H1 (cell line): ENCODE measurements around the gene SLC6A8. TPM values are rescaled to one million over a fixed set of nuclear protein-coding genes. Genes with fewer than 3 reads are reported as not detected.

Experiments
- CTCF ChIA-PET: fragments of 300-600 bp; sonication (Branson Sonifier 250); formaldehyde crosslinking; loops from one replicate; lab custom pipeline; 2021; ENCODE audit not compliant: partially characterized antibody; lab: Charles Lee
- POLR2A ChIA-PET: fragments of 300-600 bp; sonication (Branson Sonifier 250); formaldehyde crosslinking; loops from one replicate; lab custom pipeline; 2021; ENCODE audit warnings: inconsistent platforms; ENCODE audit not compliant: partially characterized antibody; lab: Charles Lee
- DNase-seq, 2 experiments: peaks; one replicate each; pipeline versions ENCODE4 v3.0.0 to v3.0.0-alpha.2; 2010 to 2022; ENCODE audit warnings: low spot score in 2 of 2, low read depth in 1 of 2, mixed read lengths in 1 of 2
- FAIRE-seq: peaks from 2 replicates; lab custom pipeline; 2011; peaks lifted over from hg19 to GRCh38; lab: Jason Lieb, UNC
- H2AFZ ChIP-seq: 2 replicates; pipeline ENCODE4 v1.8.1; 2012; ENCODE audit warnings: low read length, inconsistent platforms
- H2AK5ac ChIP-seq: 2 replicates; pipeline ENCODE4 v1.6.1; 2013; ENCODE audit warnings: low read depth, low read length
- H2BK120ac ChIP-seq: replicated peaks from 2 replicates; pipeline ENCODE3; 2013; ENCODE audit warnings: low read depth, low read length, inconsistent platforms
- H2BK12ac ChIP-seq: 2 replicates; pipeline ENCODE4 v1.6.1; 2013; ENCODE audit warnings: low read depth, low read length
- H2BK15ac ChIP-seq: 2 replicates; pipeline ENCODE4 v1.6.1; 2013; ENCODE audit warnings: low read length
- H2BK20ac ChIP-seq: 2 replicates; pipeline ENCODE4 v1.6.1; 2013; ENCODE audit warnings: low read length
- H2BK5ac ChIP-seq: 2 replicates; pipeline ENCODE4 v1.6.1; 2013; ENCODE audit warnings: low read depth, low read length
- H3K14ac ChIP-seq: 2 replicates; pipeline ENCODE4 v1.6.1; 2013; ENCODE audit warnings: inconsistent platforms; ENCODE audit not compliant: insufficient read length
- H3K18ac ChIP-seq: 2 replicates; pipeline ENCODE4 v1.6.1; 2013; ENCODE audit warnings: low read length; ENCODE audit errors: extremely low read depth
- H3K23ac ChIP-seq: 2 replicates; pipeline ENCODE4 v1.6.1; 2013; ENCODE audit warnings: inconsistent platforms; ENCODE audit not compliant: insufficient read length
- H3K23me2 ChIP-seq: 2 replicates; pipeline ENCODE4 v1.6.1; 2013; ENCODE audit warnings: low read depth, low read length
- H3K27ac ChIP-seq: 2 replicates; pipeline ENCODE4 v1.6.1; 2011; ENCODE audit warnings: low read depth, low read length, inconsistent platforms
- H3K27me3 ChIP-seq, 4 experiments: replicated peaks in 1 of 4; 1 replicate in 1 of 4; 2 replicates in 3 of 4; pipeline versions ENCODE4 v1.6.1 to v1.8.1; 2011 to 2013; ENCODE audit warnings: low read length in 3 of 4, mild to moderate bottlenecking in 3 of 4, inconsistent platforms in 2 of 4, mixed read lengths in 2 of 4, moderate library complexity in 1 of 4; ENCODE audit not compliant: control insufficient read depth in 3 of 4, insufficient read depth in 3 of 4; ENCODE audit errors: extremely low read depth in 1 of 4
- H3K36me3 ChIP-seq, 4 experiments: 2 replicates each; pipeline versions ENCODE4 v1.6.1 to v1.8.1; 2011 to 2013; ENCODE audit warnings: mild to moderate bottlenecking in 4 of 4, low read length in 3 of 4, moderate library complexity in 2 of 4, control low read depth in 1 of 4, inconsistent platforms in 1 of 4; ENCODE audit not compliant: insufficient read depth in 4 of 4, control insufficient read depth in 2 of 4
- H3K4ac ChIP-seq: replicated peaks from 2 replicates; pipeline ENCODE3; 2013; ENCODE audit warnings: low read length, low read depth, mixed read lengths, inconsistent platforms; ENCODE audit not compliant: insufficient read length
- H3K4me1 ChIP-seq, 4 experiments: replicated peaks in 1 of 4; 1 replicate in 1 of 4; 2 replicates in 3 of 4; pipeline versions ENCODE4 v1.6.1 to v1.8.1; 2011 to 2013; ENCODE audit warnings: low read length in 3 of 4, inconsistent platforms in 2 of 4, mixed read lengths in 1 of 4; ENCODE audit not compliant: insufficient read depth in 4 of 4, control insufficient read depth in 3 of 4
- H3K4me2 ChIP-seq, 2 experiments: 2 replicates each; pipeline versions ENCODE4 v1.6.1 to v1.8.1; 2011 to 2013; ENCODE audit warnings: low read depth in 2 of 2, low read length in 2 of 2, control low read depth in 1 of 2, inconsistent platforms in 1 of 2, mild to moderate bottlenecking in 1 of 2; ENCODE audit not compliant: insufficient read depth in 1 of 2
- H3K4me3 ChIP-seq, 4 experiments: fragments of 200-600, 300-600 bp in 1 of 4; sonication (generic), shearing (Covaris generic), sonication (Bioruptor Twin) in 1 of 4; 2 replicates each; pipeline versions ENCODE4 v1.5.1 to v1.8.1; 2011 to 2016; ENCODE audit warnings: low read length in 4 of 4, low read depth in 3 of 4, control low read depth in 2 of 4, inconsistent platforms in 2 of 4, mild to moderate bottlenecking in 2 of 4, mixed read lengths in 1 of 4, moderate library complexity in 1 of 4; ENCODE audit not compliant: insufficient read depth in 2 of 4; ENCODE audit errors: extremely low read depth in 1 of 4
- H3K56ac ChIP-seq: replicated peaks from 2 replicates; pipeline ENCODE3; 2013; ENCODE audit warnings: low read depth, mild to moderate bottlenecking, mixed read lengths, low read length, inconsistent platforms; ENCODE audit not compliant: insufficient read length
- H3K79me1 ChIP-seq: 2 replicates; pipeline ENCODE4 v1.6.1; 2013; ENCODE audit warnings: low read depth, low read length, control low read depth
- H3K79me2 ChIP-seq, 2 experiments: 2 replicates each; pipeline versions ENCODE4 v1.6.1 to v1.8.1; 2012 to 2013; ENCODE audit warnings: low read length in 2 of 2, mild to moderate bottlenecking in 2 of 2, inconsistent platforms in 1 of 2; ENCODE audit not compliant: insufficient read depth in 2 of 2, control insufficient read depth in 1 of 2
- H3K9ac ChIP-seq, 4 experiments: replicated peaks in 1 of 4; 1 replicate in 1 of 4; 2 replicates in 3 of 4; pipeline versions ENCODE4 v1.6.1 to v1.8.1; 2011 to 2013; ENCODE audit warnings: low read depth in 3 of 4, low read length in 3 of 4, control low read depth in 2 of 4, mild to moderate bottlenecking in 2 of 4, moderate library complexity in 2 of 4, inconsistent platforms in 1 of 4; ENCODE audit errors: extremely low read depth in 1 of 4
- H3K9me3 ChIP-seq, 2 experiments: 2 replicates each; pipeline versions ENCODE4 v1.6.1 to v1.8.1; 2012 to 2013; ENCODE audit warnings: mild to moderate bottlenecking in 2 of 2, moderate library complexity in 2 of 2, control low read depth in 1 of 2, inconsistent platforms in 1 of 2, low read depth in 1 of 2, low read length in 1 of 2, mixed read lengths in 1 of 2; ENCODE audit not compliant: insufficient read depth in 2 of 2
- H4K20me1 ChIP-seq, 2 experiments: replicated peaks in 1 of 2; 2 replicates each; pipeline versions ENCODE3 to v1.8.1; 2011 to 2013; ENCODE audit warnings: inconsistent platforms in 2 of 2, low read length in 2 of 2, mild to moderate bottlenecking in 1 of 2; ENCODE audit not compliant: insufficient read depth in 2 of 2, control insufficient read depth in 1 of 2
- H4K5ac ChIP-seq: 2 replicates; pipeline ENCODE4 v1.6.1; 2013; ENCODE audit warnings: low read length, low read depth, mixed read lengths, inconsistent platforms; ENCODE audit not compliant: insufficient read length
- H4K8ac ChIP-seq: 2 replicates; pipeline ENCODE4 v1.8.0; 2013; ENCODE audit warnings: mild to moderate bottlenecking, moderate library complexity, low read length, inconsistent platforms; ENCODE audit not compliant: insufficient read depth; ENCODE audit errors: extremely low read depth
- H4K91ac ChIP-seq: replicated peaks from 2 replicates; pipeline ENCODE3; 2013; ENCODE audit warnings: low read length, mixed read lengths, inconsistent platforms; ENCODE audit not compliant: insufficient read length
- ASH2L ChIP-seq: fragments of 200-600, 300-600 bp; sonication (generic); IDR thresholded peaks from one replicate; pipeline ENCODE4 v1.7.1; 2017; ENCODE audit warnings: low read length
- CBX5 ChIP-seq: fragments of 300-800, 300-1000 bp; sonication (generic); IDR thresholded peaks from 2 replicates; pipeline ENCODE4 v1.7.1; 2016; ENCODE audit warnings: antibody characterized with exemption, low read length, low read depth
- CBX8 ChIP-seq: fragments of 300-800, 300-1000 bp; sonication (generic); IDR thresholded peaks from 2 replicates; pipeline ENCODE4 v1.7.1; 2016; ENCODE audit warnings: low read depth, low read length, borderline replicate concordance
- CEBPB ChIP-seq: IDR thresholded peaks from 2 replicates; pipeline ENCODE4 v1.6.1; 2012; ENCODE audit warnings: low read depth, low read length
- CTBP2 ChIP-seq: IDR thresholded peaks from 2 replicates; pipeline ENCODE4 v1.7.0; 2011; ENCODE audit warnings: borderline replicate concordance, mild to moderate bottlenecking, moderate library complexity, mixed read lengths, low read length; ENCODE audit not compliant: insufficient read depth, insufficient read length
- EZH2 ChIP-seq: fragments of 200-600 bp; sonication (generic); IDR thresholded peaks from 2 replicates; pipeline ENCODE4 v1.7.1; 2012; ENCODE audit warnings: low read depth, mild to moderate bottlenecking, moderate library complexity, low read length, inconsistent platforms; ENCODE audit not compliant: severe bottlenecking
- GTF2F1 ChIP-seq: IDR thresholded peaks from 2 replicates; pipeline ENCODE4 v1.6.1; 2012; ENCODE audit warnings: low read depth, low read length, improper control_type of control experiment, borderline replicate concordance
- TAF7 ChIP-seq: optimal IDR thresholded peaks from 2 replicates; pipeline ENCODE3; 2011; ENCODE audit warnings: low read depth, mild to moderate bottlenecking, inconsistent platforms, low read length, moderate library complexity, borderline replicate concordance
- TBP ChIP-seq: IDR thresholded peaks from 2 replicates; pipeline ENCODE4 v1.6.1; 2011; ENCODE audit warnings: low read depth, low read length, improper control_type of control experiment
- TEAD4 ChIP-seq: IDR thresholded peaks from 2 replicates; pipeline ENCODE4 v1.6.1; 2012; ENCODE audit warnings: low read depth, low read length, inconsistent platforms, mixed read lengths
- WGBS, 2 experiments: shearing (Covaris generic) in 1 of 2; methylation state at CpG; one replicate each; pipeline versions ENCODE4 v1.1.6 to v1.1.7; 2013 to 2015; ENCODE audit warnings: low lambda C conversion rate in 2 of 2, mixed read lengths in 2 of 2, inconsistent platforms in 1 of 2, low coverage in 1 of 2, missing lambda C conversion rate in 1 of 2; ENCODE audit not compliant: insufficient replicate concordance in 2 of 2, insufficient coverage in 1 of 2, insufficient read length in 1 of 2; ENCODE audit errors: extremely low coverage in 1 of 2, missing lambda C conversion rate in 1 of 2; 5-methylcytosine and 5-hydroxymethylcytosine counted together
- polyA plus RNA-seq, 7 experiments: library from polyadenylated mRNA; depleted of rRNA in 3 of 7; stranded (reverse) in 5 of 7; unstranded in 2 of 7; fragments of >200 nt in 5 of 7; fragments of 200-250 nt in 2 of 7; gene quantifications; 1 replicate in 5 of 7; 2 replicates in 1 of 7; 4 replicates in 1 of 7; pipeline versions ENCODE4 v1.2.1 to v1.2.3, GENCODE V29; 2011 to 2013; ENCODE audit warnings: missing spikeins in 2 of 7, mixed read lengths in 2 of 7
- total RNA-seq: library from RNA; stranded (reverse); fragmentation: NEBNext Ultra II Directional; extraction: Animal tissue kit (Norgen Biotek cat#: 25700); gene quantifications from 2 replicates; pipeline ENCODE4 v1.2.1, GENCODE V29; 2021
- TF ChIP-seq, protein P1 (sequence below): IDR thresholded peaks from 2 replicates; pipeline ENCODE4 v1.6.1; 2012; ENCODE audit warnings: low read length, inconsistent platforms

Gene SLC6A8
- total and polyA plus RNA-seq, 2 of the 8 experiments (the other 6 are each of a cell fraction or from before 2014, with no cell fraction given) = 87.7 to 94.7 TPM

DNA sequence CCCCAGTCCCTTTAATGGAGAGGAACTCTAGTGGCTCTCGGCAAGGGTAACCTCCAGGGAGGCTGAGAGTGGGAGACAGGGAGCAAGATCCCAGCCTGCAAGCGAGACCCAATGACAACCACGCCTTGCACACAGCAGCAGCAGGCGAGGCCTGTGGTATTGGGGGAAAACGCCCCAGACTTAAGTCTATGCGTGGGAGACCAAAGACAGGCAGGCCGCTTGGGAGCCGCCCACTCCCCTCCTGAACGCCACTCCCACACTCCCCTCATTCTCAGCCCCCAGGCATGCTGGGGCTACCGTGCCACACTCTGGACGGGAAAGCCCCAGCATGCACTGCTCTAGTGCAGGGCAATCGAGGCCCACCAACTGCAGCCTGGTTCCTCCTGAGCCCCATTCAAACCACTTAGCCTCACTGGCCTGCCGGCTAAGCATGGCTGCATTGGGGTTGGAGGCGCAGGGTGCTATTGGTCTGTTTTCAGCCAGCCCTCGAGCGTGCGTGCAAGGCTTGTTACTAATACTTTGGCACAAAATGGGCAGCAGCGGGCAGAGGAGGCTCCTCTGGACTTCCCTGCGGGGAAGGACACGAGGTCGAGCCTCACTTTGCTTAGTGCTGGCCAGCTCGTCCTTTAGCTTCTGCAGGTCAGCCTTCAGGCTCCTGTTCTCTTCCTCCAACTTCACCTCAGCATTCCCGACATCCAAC, 14.8 kb downstream of the SLC6A8 start:
- CTCF ChIA-PET = interaction anchor here (1.4 to 3.9 kb wide), 3 partner anchors 15 to 93 kb away, joined by 3 to 10 read pairs (median 5); partner anchors contain the start of gene SLC6A8
- Histone ChIP-seq H3K79me1 (no peaks in the 10 kb centered on the region), H4K91ac (no peak overlapping the region), H4K5ac (no peak overlapping the region), H3K14ac (no peak overlapping the region), H3K4ac (no peak overlapping the region), H4K8ac (no peak overlapping the region), H2AFZ (no peak overlapping the region), H3K9ac (no peak overlapping the region), H3K9me3 (no peaks in the 10 kb centered on the region), H3K23me2 (no peaks in the 10 kb centered on the region), H3K27me3 (no peaks in the 10 kb centered on the region), H2BK20ac (no peak overlapping the region), H2BK12ac (no peak overlapping the region), H3K79me2 (no peaks in the 10 kb centered on the region), H3K23ac (no peak overlapping the region), H3K4me3 (no peak overlapping the region), H2BK5ac (no peak overlapping the region), H3K4me1 (no peaks in the 10 kb centered on the region; a peak in 1 of 7 replicates), H2BK15ac (no peak overlapping the region), H2AK5ac (no peak overlapping the region), H3K4me2 (no peak overlapping the region), H3K36me3 (peaks cover 0 to 23% (median 4%) of the 10 kb centered on the region in 4 experiments; a peak in 6 of 8 replicates), H3K18ac (no peak overlapping the region), H3K27ac (no peak overlapping the region), H2BK120ac (no peak overlapping the region), H3K56ac (no peak overlapping the region), H4K20me1 (no peaks in the 10 kb centered on the region)
- POLR2A ChIA-PET = no interaction called here
- DNase-seq (no peak), FAIRE-seq (no peak)
- 93% methylated on average over 16 of the region's 23 CpGs; no CpG with 5 or more reads in 1 of the 2 experiments for WGBS, 2 experiments
- no peak for TF ChIP-seq ASH2L
- no peak for TF ChIP-seq TEAD4
- TF ChIP-seq TAF7 = no peak
- no peak for TF ChIP-seq CTBP2
- TF ChIP-seq CBX5 = no peak
- TF ChIP-seq EZH2 = no peak
- TF ChIP-seq TBP = no peak
- no peak for TF ChIP-seq CEBPB
- no peak for TF ChIP-seq GTF2F1
- TF ChIP-seq, protein P1, sequence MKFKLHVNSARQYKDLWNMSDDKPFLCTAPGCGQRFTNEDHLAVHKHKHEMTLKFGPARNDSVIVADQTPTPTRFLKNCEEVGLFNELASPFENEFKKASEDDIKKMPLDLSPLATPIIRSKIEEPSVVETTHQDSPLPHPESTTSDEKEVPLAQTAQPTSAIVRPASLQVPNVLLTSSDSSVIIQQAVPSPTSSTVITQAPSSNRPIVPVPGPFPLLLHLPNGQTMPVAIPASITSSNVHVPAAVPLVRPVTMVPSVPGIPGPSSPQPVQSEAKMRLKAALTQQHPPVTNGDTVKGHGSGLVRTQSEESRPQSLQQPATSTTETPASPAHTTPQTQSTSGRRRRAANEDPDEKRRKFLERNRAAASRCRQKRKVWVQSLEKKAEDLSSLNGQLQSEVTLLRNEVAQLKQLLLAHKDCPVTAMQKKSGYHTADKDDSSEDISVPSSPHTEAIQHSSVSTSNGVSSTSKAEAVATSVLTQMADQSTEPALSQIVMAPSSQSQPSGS = no peak
- no peak for TF ChIP-seq CBX8
